ENCODE results near the gene REST.

- no peak for TF ChIP-seq CTCF (IDR thresholded peaks at IDR 0.05)
- TF ChIP-seq POLR2A (IDR thresholded peaks at IDR 0.05), result no peak
- no peak for TF ChIP-seq EP300 (IDR thresholded peaks at IDR 0.05)
These were observed 29.6 kb downstream of the REST start for GRCh38 chr4:56937262-56937661.

Data from tibial nerve (tissue), 4 donors.